H1 (cell line): Measurements from ENCODE around the gene FLRT1. TPM values are rescaled to one million over a fixed set of nuclear protein-coding genes. Genes with fewer than 3 reads are reported as not detected.

Source experiments
- CTCF ChIA-PET: fragments of 300-600 bp; sonication (Branson Sonifier 250); formaldehyde crosslinking; loops from one replicate; lab custom pipeline; 2021; ENCODE audit not compliant: partially characterized antibody; lab: Charles Lee
- POLR2A ChIA-PET: fragments of 300-600 bp; sonication (Branson Sonifier 250); formaldehyde crosslinking; loops from one replicate; lab custom pipeline; 2021; ENCODE audit warnings: inconsistent platforms; ENCODE audit not compliant: partially characterized antibody; lab: Charles Lee
- DNase-seq, 2 experiments: peaks; one replicate each; pipeline versions ENCODE4 v3.0.0 to v3.0.0-alpha.2; 2010 to 2022; ENCODE audit warnings: low spot score in 2 of 2, low read depth in 1 of 2, mixed read lengths in 1 of 2
- FAIRE-seq: peaks from 2 replicates; lab custom pipeline; 2011; peaks lifted over from hg19 to GRCh38; lab: Jason Lieb, UNC
- H2AFZ ChIP-seq: 2 replicates; pipeline ENCODE4 v1.8.1; 2012; ENCODE audit warnings: low read length, inconsistent platforms
- H2AK5ac ChIP-seq: 2 replicates; pipeline ENCODE4 v1.6.1; 2013; ENCODE audit warnings: low read depth, low read length
- H2BK120ac ChIP-seq: replicated peaks from 2 replicates; pipeline ENCODE3; 2013; ENCODE audit warnings: low read depth, low read length, inconsistent platforms
- H2BK12ac ChIP-seq: 2 replicates; pipeline ENCODE4 v1.6.1; 2013; ENCODE audit warnings: low read depth, low read length
- H2BK15ac ChIP-seq: 2 replicates; pipeline ENCODE4 v1.6.1; 2013; ENCODE audit warnings: low read length
- H2BK20ac ChIP-seq: 2 replicates; pipeline ENCODE4 v1.6.1; 2013; ENCODE audit warnings: low read length
- H2BK5ac ChIP-seq: 2 replicates; pipeline ENCODE4 v1.6.1; 2013; ENCODE audit warnings: low read depth, low read length
- H3K14ac ChIP-seq: 2 replicates; pipeline ENCODE4 v1.6.1; 2013; ENCODE audit warnings: inconsistent platforms; ENCODE audit not compliant: insufficient read length
- H3K18ac ChIP-seq: 2 replicates; pipeline ENCODE4 v1.6.1; 2013; ENCODE audit warnings: low read length; ENCODE audit errors: extremely low read depth
- H3K23ac ChIP-seq: 2 replicates; pipeline ENCODE4 v1.6.1; 2013; ENCODE audit warnings: inconsistent platforms; ENCODE audit not compliant: insufficient read length
- H3K23me2 ChIP-seq: 2 replicates; pipeline ENCODE4 v1.6.1; 2013; ENCODE audit warnings: low read depth, low read length
- H3K27ac ChIP-seq: 2 replicates; pipeline ENCODE4 v1.6.1; 2011; ENCODE audit warnings: low read depth, low read length, inconsistent platforms
- H3K27me3 ChIP-seq, 4 experiments: replicated peaks in 1 of 4; 1 replicate in 1 of 4; 2 replicates in 3 of 4; pipeline versions ENCODE4 v1.6.1 to v1.8.1; 2011 to 2013; ENCODE audit warnings: low read length in 3 of 4, mild to moderate bottlenecking in 3 of 4, inconsistent platforms in 2 of 4, mixed read lengths in 2 of 4, moderate library complexity in 1 of 4; ENCODE audit not compliant: control insufficient read depth in 3 of 4, insufficient read depth in 3 of 4; ENCODE audit errors: extremely low read depth in 1 of 4
- H3K36me3 ChIP-seq, 4 experiments: 2 replicates each; pipeline versions ENCODE4 v1.6.1 to v1.8.1; 2011 to 2013; ENCODE audit warnings: mild to moderate bottlenecking in 4 of 4, low read length in 3 of 4, moderate library complexity in 2 of 4, control low read depth in 1 of 4, inconsistent platforms in 1 of 4; ENCODE audit not compliant: insufficient read depth in 4 of 4, control insufficient read depth in 2 of 4
- H3K4ac ChIP-seq: replicated peaks from 2 replicates; pipeline ENCODE3; 2013; ENCODE audit warnings: low read length, low read depth, mixed read lengths, inconsistent platforms; ENCODE audit not compliant: insufficient read length
- H3K4me1 ChIP-seq, 4 experiments: replicated peaks in 1 of 4; 1 replicate in 1 of 4; 2 replicates in 3 of 4; pipeline versions ENCODE4 v1.6.1 to v1.8.1; 2011 to 2013; ENCODE audit warnings: low read length in 3 of 4, inconsistent platforms in 2 of 4, mixed read lengths in 1 of 4; ENCODE audit not compliant: insufficient read depth in 4 of 4, control insufficient read depth in 3 of 4
- H3K4me2 ChIP-seq, 2 experiments: 2 replicates each; pipeline versions ENCODE4 v1.6.1 to v1.8.1; 2011 to 2013; ENCODE audit warnings: low read depth in 2 of 2, low read length in 2 of 2, control low read depth in 1 of 2, inconsistent platforms in 1 of 2, mild to moderate bottlenecking in 1 of 2; ENCODE audit not compliant: insufficient read depth in 1 of 2
- H3K4me3 ChIP-seq, 4 experiments: fragments of 200-600, 300-600 bp in 1 of 4; sonication (generic), shearing (Covaris generic), sonication (Bioruptor Twin) in 1 of 4; 2 replicates each; pipeline versions ENCODE4 v1.5.1 to v1.8.1; 2011 to 2016; ENCODE audit warnings: low read length in 4 of 4, low read depth in 3 of 4, control low read depth in 2 of 4, inconsistent platforms in 2 of 4, mild to moderate bottlenecking in 2 of 4, mixed read lengths in 1 of 4, moderate library complexity in 1 of 4; ENCODE audit not compliant: insufficient read depth in 2 of 4; ENCODE audit errors: extremely low read depth in 1 of 4
- H3K56ac ChIP-seq: replicated peaks from 2 replicates; pipeline ENCODE3; 2013; ENCODE audit warnings: low read depth, mild to moderate bottlenecking, mixed read lengths, low read length, inconsistent platforms; ENCODE audit not compliant: insufficient read length
- H3K79me1 ChIP-seq: 2 replicates; pipeline ENCODE4 v1.6.1; 2013; ENCODE audit warnings: low read depth, low read length, control low read depth
- H3K79me2 ChIP-seq, 2 experiments: 2 replicates each; pipeline versions ENCODE4 v1.6.1 to v1.8.1; 2012 to 2013; ENCODE audit warnings: low read length in 2 of 2, mild to moderate bottlenecking in 2 of 2, inconsistent platforms in 1 of 2; ENCODE audit not compliant: insufficient read depth in 2 of 2, control insufficient read depth in 1 of 2
- H3K9ac ChIP-seq, 4 experiments: replicated peaks in 1 of 4; 1 replicate in 1 of 4; 2 replicates in 3 of 4; pipeline versions ENCODE4 v1.6.1 to v1.8.1; 2011 to 2013; ENCODE audit warnings: low read depth in 3 of 4, low read length in 3 of 4, control low read depth in 2 of 4, mild to moderate bottlenecking in 2 of 4, moderate library complexity in 2 of 4, inconsistent platforms in 1 of 4; ENCODE audit errors: extremely low read depth in 1 of 4
- H3K9me3 ChIP-seq, 2 experiments: 2 replicates each; pipeline versions ENCODE4 v1.6.1 to v1.8.1; 2012 to 2013; ENCODE audit warnings: mild to moderate bottlenecking in 2 of 2, moderate library complexity in 2 of 2, control low read depth in 1 of 2, inconsistent platforms in 1 of 2, low read depth in 1 of 2, low read length in 1 of 2, mixed read lengths in 1 of 2; ENCODE audit not compliant: insufficient read depth in 2 of 2
- H4K20me1 ChIP-seq, 2 experiments: replicated peaks in 1 of 2; 2 replicates each; pipeline versions ENCODE3 to v1.8.1; 2011 to 2013; ENCODE audit warnings: inconsistent platforms in 2 of 2, low read length in 2 of 2, mild to moderate bottlenecking in 1 of 2; ENCODE audit not compliant: insufficient read depth in 2 of 2, control insufficient read depth in 1 of 2
- H4K5ac ChIP-seq: 2 replicates; pipeline ENCODE4 v1.6.1; 2013; ENCODE audit warnings: low read length, low read depth, mixed read lengths, inconsistent platforms; ENCODE audit not compliant: insufficient read length
- H4K8ac ChIP-seq: 2 replicates; pipeline ENCODE4 v1.8.0; 2013; ENCODE audit warnings: mild to moderate bottlenecking, moderate library complexity, low read length, inconsistent platforms; ENCODE audit not compliant: insufficient read depth; ENCODE audit errors: extremely low read depth
- H4K91ac ChIP-seq: replicated peaks from 2 replicates; pipeline ENCODE3; 2013; ENCODE audit warnings: low read length, mixed read lengths, inconsistent platforms; ENCODE audit not compliant: insufficient read length
- EZH2 ChIP-seq: fragments of 200-600 bp; sonication (generic); IDR thresholded peaks from 2 replicates; pipeline ENCODE4 v1.7.1; 2012; ENCODE audit warnings: low read depth, mild to moderate bottlenecking, moderate library complexity, low read length, inconsistent platforms; ENCODE audit not compliant: severe bottlenecking
- WGBS, 2 experiments: shearing (Covaris generic) in 1 of 2; methylation state at CpG; one replicate each; pipeline versions ENCODE4 v1.1.6 to v1.1.7; 2013 to 2015; ENCODE audit warnings: low lambda C conversion rate in 2 of 2, mixed read lengths in 2 of 2, inconsistent platforms in 1 of 2, low coverage in 1 of 2, missing lambda C conversion rate in 1 of 2; ENCODE audit not compliant: insufficient replicate concordance in 2 of 2, insufficient coverage in 1 of 2, insufficient read length in 1 of 2; ENCODE audit errors: extremely low coverage in 1 of 2, missing lambda C conversion rate in 1 of 2; 5-methylcytosine and 5-hydroxymethylcytosine counted together
- polyA plus RNA-seq, 7 experiments: library from polyadenylated mRNA; depleted of rRNA in 3 of 7; stranded (reverse) in 5 of 7; unstranded in 2 of 7; fragments of >200 nt in 5 of 7; fragments of 200-250 nt in 2 of 7; gene quantifications; 1 replicate in 5 of 7; 2 replicates in 1 of 7; 4 replicates in 1 of 7; pipeline versions ENCODE4 v1.2.1 to v1.2.3, GENCODE V29; 2011 to 2013; ENCODE audit warnings: missing spikeins in 2 of 7, mixed read lengths in 2 of 7
- total RNA-seq: library from RNA; stranded (reverse); fragmentation: NEBNext Ultra II Directional; extraction: Animal tissue kit (Norgen Biotek cat#: 25700); gene quantifications from 2 replicates; pipeline ENCODE4 v1.2.1, GENCODE V29; 2021
- TF ChIP-seq, protein P1 (sequence below): IDR thresholded peaks from 2 replicates; pipeline ENCODE4 v1.6.1; 2012; ENCODE audit warnings: inconsistent platforms

Gene FLRT1
- total and polyA plus RNA-seq, 2 of the 8 experiments (the other 6 are each of a cell fraction or from before 2014, with no cell fraction given), result 0.14 to 0.28 TPM

DNA sequence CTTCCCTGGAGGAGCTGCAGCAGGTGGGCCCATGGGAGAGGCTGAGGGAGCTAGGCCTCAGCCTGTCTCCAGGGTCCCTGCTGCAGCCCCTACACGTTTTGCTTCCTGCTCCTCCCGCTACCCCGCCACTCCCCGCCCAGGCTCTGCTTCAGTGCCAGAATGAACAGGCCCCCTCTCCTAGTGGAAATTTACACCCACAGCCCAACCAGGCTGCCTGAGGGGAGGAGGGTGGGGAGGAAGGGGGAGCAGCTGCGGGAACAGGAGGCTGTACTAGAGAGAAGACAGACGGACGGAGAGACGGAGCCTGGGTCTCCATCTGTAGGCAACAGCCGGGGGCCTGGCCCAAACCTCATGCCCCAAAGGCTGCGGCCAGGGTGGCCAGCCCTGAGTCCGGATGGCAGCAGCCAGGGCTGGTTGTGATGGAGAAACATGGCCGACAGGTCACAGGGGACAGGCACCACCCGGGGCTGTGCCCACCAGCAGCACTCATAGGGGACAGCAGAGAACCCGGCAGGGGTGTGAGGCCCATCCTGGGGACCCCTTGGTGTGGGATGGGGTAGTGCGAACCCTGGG, 20.6 kb downstream of the FLRT1 start:
- DNase-seq, result no peak
- Histone ChIP-seq H2BK120ac (no peak overlapping the region), H3K23me2 (peaks cover 6% of the 10 kb centered on the region), H3K4me2 (no peak overlapping the region), H3K27me3 (peaks cover 10 to 75% (median 57%) of the 10 kb centered on the region in 4 experiments), H4K5ac (no peak overlapping the region), H3K14ac (no peak overlapping the region), H3K36me3 (no peaks in the 10 kb centered on the region), H3K9me3 (no peaks in the 10 kb centered on the region)
- no peak for FAIRE-seq
- CTCF ChIA-PET, result interaction anchor here (0.7 to 7.7 kb wide), 11 partner anchors 9 to 111 kb away, joined by 3 to 42 read pairs (median 4); no protein-coding TSS in a partner anchor
- no peak for TF ChIP-seq EZH2
- TF ChIP-seq, protein P1, sequence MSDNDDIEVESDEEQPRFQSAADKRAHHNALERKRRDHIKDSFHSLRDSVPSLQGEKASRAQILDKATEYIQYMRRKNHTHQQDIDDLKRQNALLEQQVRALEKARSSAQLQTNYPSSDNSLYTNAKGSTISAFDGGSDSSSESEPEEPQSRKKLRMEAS, result no peak
- TF ChIP-seq, all 59 proteins: peak for 0
- peaks cover 6 to 34% (median 28%) of the 10 kb centered on the region in 4 experiments for H3K4me1 ChIP-seq
- no peak overlapping the region for H2AFZ ChIP-seq
- no peaks in the 10 kb centered on the region for H3K79me1 ChIP-seq
- no peaks in the 10 kb centered on the region for H3K79me2 ChIP-seq
- H3K27ac ChIP-seq, result no peak overlapping the region
- H3K4me3 ChIP-seq, result no peak overlapping the region
- no peak overlapping the region for H4K91ac ChIP-seq
- no peak overlapping the region for H2BK15ac ChIP-seq
- POLR2A ChIA-PET, result interaction anchor here (0.7 to 0.9 kb wide), 2 partner anchors 16 to 1215 kb away, joined by 3 to 4 read pairs; no protein-coding TSS in a partner anchor
- no peak overlapping the region for H2BK5ac ChIP-seq
- H4K8ac ChIP-seq, result no peak overlapping the region; the same call in 1 of the 2 replicates
- H2BK20ac ChIP-seq, result no peak overlapping the region
- H2AK5ac ChIP-seq, result no peak overlapping the region
- no peak overlapping the region for H3K9ac ChIP-seq
- peaks cover 5 to 13% of the 10 kb centered on the region in 2 experiments for H4K20me1 ChIP-seq
- H3K56ac ChIP-seq, result no peak overlapping the region
- H2BK12ac ChIP-seq, result no peak overlapping the region
- no peak overlapping the region for H3K4ac ChIP-seq
- H3K23ac ChIP-seq, result no peak overlapping the region
- 90% methylated on average over 14 of the region's 15 CpGs; no CpG with 5 or more reads in 1 of the 2 experiments for WGBS, 2 experiments
- no peak overlapping the region for H3K18ac ChIP-seq
